Thyroid gland (tissue), 4 donors: ENCODE results near the gene SYMPK.

Source experiments
- POLR2A ChIP-seq, 2 donors: fragments of 450-650 bp; IDR thresholded peaks; one replicate each; pipeline ENCODE4 v1.6.1; 2017; ENCODE audit warnings: antibody characterized with exemption in 2 of 2, mild to moderate bottlenecking in 2 of 2, moderate library complexity in 1 of 2
- TF ChIP-seq, protein P1 (sequence below), 6 experiments: fragments of 200-600 bp in 3 of 6; fragments of 450-650 bp in 3 of 6; sonication (generic) in 3 of 6; IDR thresholded peaks; one replicate each; pipeline ENCODE4 v1.5.1; 2016 to 2019; ENCODE audit warnings: antibody characterized with exemption in 6 of 6, mild to moderate bottlenecking in 2 of 6, inconsistent platforms in 1 of 6, moderate library complexity in 1 of 6

DNA sequence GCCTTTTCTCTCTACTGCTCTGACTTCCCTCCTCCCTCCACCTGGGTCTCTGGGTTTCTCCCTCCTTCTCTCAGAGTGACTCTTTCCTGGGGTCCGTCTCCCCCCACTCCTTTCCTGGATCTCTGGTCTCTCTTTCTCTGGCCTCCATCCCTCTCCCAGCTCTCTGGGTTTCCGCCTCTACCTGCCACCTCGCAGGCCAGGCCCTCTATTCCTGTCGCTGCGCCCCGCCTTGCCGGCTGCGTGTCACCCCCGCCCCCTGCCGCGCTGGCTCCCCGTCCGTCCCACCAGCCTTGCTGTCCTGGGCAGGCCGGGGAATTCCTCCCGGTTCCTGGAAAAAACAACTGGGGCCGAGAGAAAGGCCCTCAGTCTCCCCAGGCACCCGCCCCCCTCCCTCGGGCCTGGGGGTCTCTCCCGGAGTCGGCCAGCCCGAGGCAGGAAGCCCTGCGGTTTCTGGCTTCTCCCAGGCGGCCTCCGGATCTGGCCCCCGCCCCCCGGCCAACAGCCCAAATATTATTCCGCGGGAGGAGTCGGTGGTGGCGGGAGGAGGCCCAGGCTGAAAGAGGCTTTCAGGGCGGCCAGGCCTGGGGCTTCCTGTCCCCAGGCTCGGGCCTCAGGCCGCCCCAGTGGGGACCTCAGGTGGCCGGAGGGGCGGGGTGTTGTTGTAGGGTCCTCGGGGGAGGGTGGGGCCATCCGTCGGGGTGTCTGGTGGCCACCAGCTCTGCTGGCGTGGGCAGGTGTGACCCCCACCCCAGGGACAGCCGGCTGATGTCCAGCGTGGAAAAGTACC lies 13.7 kb upstream of the SYMPK start:
- TF ChIP-seq, protein P1, sequence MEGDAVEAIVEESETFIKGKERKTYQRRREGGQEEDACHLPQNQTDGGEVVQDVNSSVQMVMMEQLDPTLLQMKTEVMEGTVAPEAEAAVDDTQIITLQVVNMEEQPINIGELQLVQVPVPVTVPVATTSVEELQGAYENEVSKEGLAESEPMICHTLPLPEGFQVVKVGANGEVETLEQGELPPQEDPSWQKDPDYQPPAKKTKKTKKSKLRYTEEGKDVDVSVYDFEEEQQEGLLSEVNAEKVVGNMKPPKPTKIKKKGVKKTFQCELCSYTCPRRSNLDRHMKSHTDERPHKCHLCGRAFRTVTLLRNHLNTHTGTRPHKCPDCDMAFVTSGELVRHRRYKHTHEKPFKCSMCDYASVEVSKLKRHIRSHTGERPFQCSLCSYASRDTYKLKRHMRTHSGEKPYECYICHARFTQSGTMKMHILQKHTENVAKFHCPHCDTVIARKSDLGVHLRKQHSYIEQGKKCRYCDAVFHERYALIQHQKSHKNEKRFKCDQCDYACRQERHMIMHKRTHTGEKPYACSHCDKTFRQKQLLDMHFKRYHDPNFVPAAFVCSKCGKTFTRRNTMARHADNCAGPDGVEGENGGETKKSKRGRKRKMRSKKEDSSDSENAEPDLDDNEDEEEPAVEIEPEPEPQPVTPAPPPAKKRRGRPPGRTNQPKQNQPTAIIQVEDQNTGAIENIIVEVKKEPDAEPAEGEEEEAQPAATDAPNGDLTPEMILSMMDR (IDR thresholded peaks at IDR 0.05) = no peak
- no peak for TF ChIP-seq POLR2A (IDR thresholded peaks at IDR 0.05)
